Choroid plexus epithelial cell (primary cell): ENCODE results near the gene RCOR1.
"Not testable (repeated sequence)": the region's sequence is repeated elsewhere in the genome, so short reads cannot be mapped to it uniquely, and the experiment has no call there.

ENCODE experiments used
- DNase-seq: peaks from one replicate; pipeline ENCODE4 v3.0.0-alpha.2; 2010; ENCODE audit warnings: low read depth
- H3K4me3 ChIP-seq: 2 replicates; pipeline ENCODE4 v1.5.1; 2011; ENCODE audit warnings: low read depth, mild to moderate bottlenecking, control low read depth, low read length, moderate library complexity
- CTCF ChIP-seq: conservative IDR thresholded peaks from 2 replicates; pipeline ENCODE4 v1.5.1; 2011; ENCODE audit warnings: low read depth, mild to moderate bottlenecking, control low read depth, inconsistent platforms, low read length, moderate library complexity

The RCOR1 gene

GRCh38 chr14:102630405-102630804 lies 38.0 kb downstream of the RCOR1 start:
- DNase-seq, result no peak
- no peak for TF ChIP-seq CTCF

GRCh38 chr14:102630881-102631280 lies 38.4 kb downstream of the RCOR1 start:
- DNase-seq, result no peak
- no peak for TF ChIP-seq CTCF
- H3K4me3 ChIP-seq, result no peak overlapping the region

More at GRCh38 chr14:102630405-102630804, 38.0 kb downstream of the RCOR1 start:
- no peak overlapping the region for H3K4me3 ChIP-seq

- DNase-seq, result no peak
- no peak for TF ChIP-seq CTCF
- H3K4me3 ChIP-seq, result no peak overlapping the region
Measured at GRCh38 chr14:102633906-102634595, 41.6 kb downstream of the RCOR1 start.

GRCh38 chr14:102639611-102640010 lies 47.2 kb downstream of the RCOR1 start:
- not testable (repeated sequence) for H3K4me3 ChIP-seq, DNase-seq

- no peak for TF ChIP-seq CTCF
- no peak overlapping the region for H3K4me3 ChIP-seq
- DNase-seq, result no peak
Measured at GRCh38 chr14:102644523-102644922, 52.1 kb downstream of the RCOR1 start.

GRCh38 chr14:102645746-102646440 lies 53.4 kb downstream of the RCOR1 start:
- no peak for TF ChIP-seq CTCF
- H3K4me3 ChIP-seq, result no peak overlapping the region
- DNase-seq, result peak; percentile 46

GRCh38 chr14:102646615-102647014 lies 54.2 kb downstream of the RCOR1 start:
- H3K4me3 ChIP-seq, result no peak overlapping the region
- no peak for TF ChIP-seq CTCF
- DNase-seq, result no peak
